Measurements from ENCODE around the gene VSTM4.

Gene VSTM4

GRCh38 chr10:49068209-49068608 is 47.1 kb downstream of the VSTM4 start:
- DNase-seq: no peak

DNA sequence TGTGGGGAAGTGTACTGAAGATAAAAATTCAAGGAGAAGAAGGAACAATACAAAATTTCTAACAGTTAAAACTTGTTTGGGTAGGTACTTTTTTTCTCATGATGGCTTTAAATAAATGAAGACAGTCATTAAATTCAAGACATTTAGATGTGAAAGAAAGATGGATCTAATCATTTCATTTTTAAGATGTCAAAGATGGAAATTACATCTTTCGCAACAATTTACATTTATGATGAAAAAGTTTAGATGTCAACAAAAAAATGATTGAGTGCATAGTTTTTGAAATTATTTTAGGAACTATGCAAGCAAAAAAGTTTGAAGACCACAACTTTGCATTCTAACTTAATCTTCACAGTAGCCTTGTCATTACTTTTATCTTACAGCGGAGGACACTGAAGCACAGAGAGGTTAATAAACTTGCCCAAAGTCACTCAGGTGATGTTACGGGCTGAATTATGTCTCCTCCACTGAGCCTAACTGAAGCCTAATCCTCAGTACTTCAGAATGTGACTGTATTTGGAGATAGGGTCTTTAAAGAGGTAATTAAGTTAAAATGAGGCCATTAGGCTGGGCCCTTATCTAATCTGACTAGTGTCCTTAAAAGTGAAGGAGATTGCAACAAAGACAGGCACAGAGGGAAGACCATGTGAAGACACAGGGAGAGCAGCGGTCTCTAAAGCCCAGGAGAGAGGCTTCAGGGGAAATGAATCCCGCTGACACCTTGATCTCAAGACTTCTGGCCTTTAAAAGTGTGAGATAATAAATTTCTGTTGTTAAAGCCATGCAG is 48.2 kb downstream of the VSTM4 start:
- no peak for DNase-seq

- DNase-seq: no peak
Measured at GRCh38 chr10:49062229-49062628, 53.1 kb downstream of the VSTM4 start.

- DNase-seq: no peak
Measured at GRCh38 chr10:49061667-49062066, 53.7 kb downstream of the VSTM4 start.

DNA sequence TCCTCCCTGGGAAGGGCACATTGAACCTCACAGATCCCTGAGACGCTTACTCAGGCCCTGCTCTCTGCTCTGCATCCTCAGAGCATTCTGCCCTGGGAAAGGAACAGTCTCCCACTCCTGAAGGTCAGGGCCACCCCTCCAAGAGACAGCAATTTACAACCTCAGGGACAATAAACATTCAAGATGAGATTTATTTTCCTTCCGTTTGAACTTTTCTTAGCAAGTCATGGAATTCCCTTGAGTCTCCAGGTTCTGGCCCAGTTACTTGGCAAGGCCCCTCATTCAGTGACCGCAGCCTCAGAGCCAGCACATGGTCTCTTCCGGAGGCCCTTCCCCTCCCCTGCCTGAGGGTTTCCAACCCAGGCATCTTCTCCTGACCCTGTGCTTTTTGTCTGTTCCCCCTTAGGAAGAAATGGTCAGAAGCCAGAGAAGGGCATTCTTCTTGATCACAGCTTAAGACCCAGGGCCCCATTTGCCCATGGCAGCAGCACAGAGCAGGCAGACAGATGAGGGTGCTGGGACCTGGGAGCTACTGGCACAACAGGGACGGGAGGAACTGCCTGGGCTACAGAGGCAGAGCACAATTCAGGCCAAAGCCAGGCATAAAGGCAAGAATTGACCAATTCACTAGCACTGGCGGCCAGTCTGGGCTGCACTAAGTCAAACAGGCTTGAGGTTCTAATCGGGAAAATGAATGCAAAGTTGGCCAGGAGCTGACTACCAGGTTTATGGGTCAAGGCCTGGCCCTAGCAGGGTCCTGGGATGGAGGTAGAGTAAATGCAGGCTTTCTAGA is 56.7 kb downstream of the VSTM4 start:
- DNase-seq: no peak

GRCh38 chr10:49057231-49057880 is 58.0 kb downstream of the VSTM4 start:
- DNase-seq: no peak

GRCh38 chr10:49056356-49056755 is 59.0 kb downstream of the VSTM4 start:
- no peak for DNase-seq

DNA sequence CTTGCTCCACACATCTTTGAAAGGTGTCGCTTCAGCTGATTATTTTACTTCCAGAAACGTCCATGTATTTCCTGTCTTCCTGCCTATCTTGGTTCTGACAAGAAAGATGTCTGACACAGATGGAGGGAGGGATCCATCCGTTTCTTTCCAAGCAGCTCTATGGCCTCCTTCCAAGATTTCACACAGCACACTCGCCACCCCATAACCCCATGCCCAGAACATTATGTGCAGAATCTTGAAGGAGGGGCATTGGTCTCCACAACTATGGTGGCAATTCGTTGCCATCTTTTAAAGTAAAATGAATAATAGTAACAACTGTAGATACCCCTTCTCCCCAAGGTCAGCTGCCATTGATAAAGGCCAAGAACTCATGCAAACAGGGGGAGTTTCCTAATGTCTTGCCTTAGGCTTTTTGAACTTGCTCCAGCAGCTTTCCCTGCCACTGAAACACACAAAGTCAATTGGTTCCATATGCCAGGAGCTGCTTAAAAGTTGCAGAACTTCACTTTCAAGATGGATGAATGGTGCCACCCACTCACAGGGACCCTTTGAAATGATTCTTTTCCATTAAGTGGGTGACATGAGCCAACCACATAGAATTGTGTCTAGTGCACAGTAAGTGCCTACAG is 60.0 kb downstream of the VSTM4 start:
- DNase-seq: no peak

DNA sequence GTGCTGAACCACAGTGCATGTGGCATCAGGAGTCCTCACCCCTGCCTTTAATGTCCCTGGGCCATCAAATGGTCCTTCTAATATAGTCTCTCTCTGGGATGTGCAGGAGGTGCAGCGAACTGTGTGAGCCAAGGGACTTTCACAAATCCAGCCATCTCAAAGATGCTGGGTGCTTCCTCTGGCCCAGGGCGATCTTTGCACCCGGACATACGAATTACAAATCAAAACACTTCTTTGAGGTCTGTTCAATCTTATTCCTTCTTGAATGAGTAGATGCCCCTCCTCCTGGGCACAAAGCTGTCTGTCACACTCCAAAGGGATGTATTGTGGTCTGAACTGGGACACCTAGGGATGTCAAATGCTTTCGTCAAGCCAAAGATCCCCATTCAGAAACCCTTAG is 60.6 kb downstream of the VSTM4 start:
- no peak for DNase-seq

GRCh38 chr10:49053998-49054692 is 61.2 kb downstream of the VSTM4 start:
- DNase-seq: no peak

DNA sequence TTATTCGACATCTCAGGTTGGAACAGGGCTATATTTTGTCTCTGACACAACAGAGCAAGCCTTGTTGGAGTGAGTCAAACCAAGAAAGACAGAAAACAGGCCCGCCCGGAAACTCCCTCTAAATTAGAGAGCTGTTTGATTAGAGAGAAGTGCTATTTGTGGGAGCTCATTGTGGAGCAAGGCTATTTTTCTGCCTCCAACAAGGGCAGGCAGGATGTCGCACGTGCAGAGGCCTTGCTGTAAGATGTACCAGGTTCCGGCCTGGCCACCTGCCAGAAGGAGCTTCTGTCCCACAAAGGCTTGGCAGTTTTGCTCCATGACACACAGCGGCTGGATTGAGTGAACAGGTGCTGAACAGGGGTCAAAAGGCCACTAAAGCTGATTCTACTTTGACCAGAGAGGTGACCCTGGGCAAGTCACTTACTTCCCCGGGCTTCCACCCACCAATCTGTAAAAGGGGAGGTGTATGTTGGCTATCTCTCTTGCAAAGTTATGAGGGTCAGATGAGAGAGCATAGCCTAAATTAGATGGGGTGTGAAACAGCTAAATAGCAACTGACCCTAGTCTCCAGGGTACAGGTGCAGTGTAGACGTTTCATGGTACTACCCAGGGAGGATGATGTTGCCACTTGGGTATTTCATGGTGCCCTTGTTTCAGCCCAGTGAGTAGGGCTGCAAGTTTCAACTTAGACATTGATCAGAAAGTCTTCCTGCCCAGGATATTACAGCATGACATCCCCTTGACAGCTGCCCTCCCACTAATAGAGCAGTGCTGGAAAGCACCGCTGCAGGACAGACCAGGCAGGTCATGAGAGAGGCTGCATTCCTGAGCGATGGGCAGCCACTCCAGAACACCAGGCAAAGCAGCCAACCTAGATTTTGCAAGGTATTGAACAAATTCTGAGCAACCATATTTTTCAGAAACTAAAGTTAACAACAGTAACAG is 62.0 kb downstream of the VSTM4 start:
- no peak for DNase-seq

DNA sequence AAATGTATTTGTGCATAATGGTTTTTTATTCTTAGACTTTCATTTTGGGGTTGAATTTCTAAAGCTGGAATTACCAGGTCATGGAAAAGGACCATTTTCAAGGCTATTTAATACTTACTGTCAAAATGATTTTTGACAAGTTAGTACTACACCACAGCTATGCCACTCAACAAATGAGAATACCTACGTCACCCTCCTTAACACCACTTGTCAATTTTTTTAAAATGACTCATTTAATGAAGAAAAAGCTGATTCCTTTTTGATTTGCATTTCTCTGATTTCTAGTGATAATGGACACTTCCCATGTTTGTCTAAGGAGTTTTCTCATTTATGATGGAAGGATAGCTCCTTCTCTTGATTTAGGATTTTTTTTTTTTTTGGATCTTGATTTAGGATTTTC is 63.3 kb downstream of the VSTM4 start:
- no peak for DNase-seq

DNA sequence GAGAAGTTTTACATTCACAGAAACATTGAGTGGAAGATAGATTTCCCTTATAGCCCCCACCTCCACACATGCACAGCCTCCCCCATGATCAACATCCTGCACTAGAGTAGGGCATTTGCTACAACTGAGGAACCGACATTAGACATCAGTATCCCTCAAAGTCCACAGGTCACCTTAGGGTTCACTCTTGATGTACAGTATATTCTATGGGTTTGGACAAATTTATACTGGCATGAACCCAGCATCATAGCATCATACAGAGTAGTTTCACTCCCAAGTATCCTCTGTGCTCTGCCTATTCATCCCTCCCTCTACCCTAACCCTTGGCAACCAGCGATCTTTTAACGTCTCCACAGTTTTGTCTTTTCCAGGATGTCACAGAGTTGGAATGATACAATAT is 64.4 kb downstream of the VSTM4 start:
- no peak for DNase-seq

GRCh38 chr10:49050366-49050765 is 65.0 kb downstream of the VSTM4 start:
- no peak for DNase-seq

GRCh38 chr10:49049660-49050059 is 65.7 kb downstream of the VSTM4 start:
- DNase-seq: no peak

- no peak for DNase-seq
Measured at GRCh38 chr10:49047128-49047639, 68.1 kb downstream of the VSTM4 start.

DNA sequence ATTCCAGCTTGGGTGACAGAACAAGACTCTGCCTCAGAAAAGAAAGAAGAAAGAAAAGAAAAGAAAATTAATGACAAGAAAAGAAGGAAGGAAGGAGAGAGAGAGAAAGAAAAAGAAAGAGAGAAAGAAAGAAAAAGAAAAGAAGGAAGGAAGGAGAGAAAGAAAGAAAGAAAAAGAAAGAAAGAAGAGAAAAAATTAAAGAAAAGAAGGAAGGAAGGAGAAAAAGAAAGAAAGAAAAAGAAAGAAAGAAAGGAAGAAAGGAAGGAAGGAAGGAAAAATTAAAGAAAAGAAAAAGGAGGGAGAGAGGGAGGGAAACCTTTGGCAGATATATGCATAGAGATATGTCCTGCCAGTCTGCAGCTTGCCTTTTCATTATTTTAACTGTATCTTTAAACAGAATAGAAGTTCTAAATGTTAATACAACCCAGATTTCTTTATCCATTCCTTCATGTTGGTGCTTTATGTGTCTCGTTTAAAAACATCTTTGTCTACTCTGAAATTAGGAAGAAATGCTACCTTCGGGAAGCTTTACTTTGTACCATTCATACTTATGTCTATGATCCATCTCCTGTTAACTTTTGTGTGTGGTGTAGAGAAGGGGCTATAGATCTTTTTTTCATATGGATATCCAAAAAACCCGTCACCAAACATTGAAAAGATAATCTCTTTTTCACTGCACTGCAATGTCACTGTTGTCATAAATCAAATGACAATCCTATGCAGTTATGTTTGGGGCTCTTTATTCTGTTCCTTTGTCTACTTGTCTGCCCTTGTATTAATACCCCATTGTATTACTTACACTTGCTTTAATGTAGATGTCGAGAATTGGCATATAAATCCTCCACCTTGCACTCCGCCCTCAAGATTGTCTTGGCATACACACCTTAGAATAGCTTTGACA is 70.8 kb downstream of the VSTM4 start:
- no peak for DNase-seq

- no peak for DNase-seq
Measured at GRCh38 chr10:49040601-49041000, 74.7 kb downstream of the VSTM4 start.

- no peak for DNase-seq
Measured at GRCh38 chr10:49039409-49039808, 75.9 kb downstream of the VSTM4 start.

GRCh38 chr10:49038711-49039110 is 76.6 kb downstream of the VSTM4 start:
- DNase-seq: no peak
